ENCODE data around the gene UQCRC1.

DNA sequence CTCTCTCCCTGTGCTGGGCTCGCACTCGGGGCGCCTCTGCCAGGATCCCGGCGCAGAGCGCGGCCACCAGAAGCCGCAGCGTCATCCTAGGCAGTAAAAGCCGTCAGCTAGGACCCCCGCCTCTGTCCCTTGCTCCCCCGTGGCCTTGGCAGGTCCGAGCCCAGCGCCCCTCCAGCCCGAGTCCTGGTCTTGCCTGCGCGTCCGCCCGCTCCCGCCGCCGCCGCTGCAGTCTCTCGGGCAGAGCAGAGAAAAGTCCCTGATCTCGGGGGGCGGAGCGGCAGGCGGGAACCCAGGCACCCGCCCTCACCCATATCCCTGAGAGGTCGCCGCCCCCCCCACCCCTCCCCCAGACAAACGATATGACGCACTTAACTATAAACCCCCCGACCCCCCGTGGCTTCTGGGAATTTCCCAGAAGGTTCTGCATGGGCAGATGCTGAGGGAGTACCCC lies 14.3 kb downstream of the UQCRC1 start, which contains the start of gene COL7A1:
- TF ChIP-seq, protein P1, sequence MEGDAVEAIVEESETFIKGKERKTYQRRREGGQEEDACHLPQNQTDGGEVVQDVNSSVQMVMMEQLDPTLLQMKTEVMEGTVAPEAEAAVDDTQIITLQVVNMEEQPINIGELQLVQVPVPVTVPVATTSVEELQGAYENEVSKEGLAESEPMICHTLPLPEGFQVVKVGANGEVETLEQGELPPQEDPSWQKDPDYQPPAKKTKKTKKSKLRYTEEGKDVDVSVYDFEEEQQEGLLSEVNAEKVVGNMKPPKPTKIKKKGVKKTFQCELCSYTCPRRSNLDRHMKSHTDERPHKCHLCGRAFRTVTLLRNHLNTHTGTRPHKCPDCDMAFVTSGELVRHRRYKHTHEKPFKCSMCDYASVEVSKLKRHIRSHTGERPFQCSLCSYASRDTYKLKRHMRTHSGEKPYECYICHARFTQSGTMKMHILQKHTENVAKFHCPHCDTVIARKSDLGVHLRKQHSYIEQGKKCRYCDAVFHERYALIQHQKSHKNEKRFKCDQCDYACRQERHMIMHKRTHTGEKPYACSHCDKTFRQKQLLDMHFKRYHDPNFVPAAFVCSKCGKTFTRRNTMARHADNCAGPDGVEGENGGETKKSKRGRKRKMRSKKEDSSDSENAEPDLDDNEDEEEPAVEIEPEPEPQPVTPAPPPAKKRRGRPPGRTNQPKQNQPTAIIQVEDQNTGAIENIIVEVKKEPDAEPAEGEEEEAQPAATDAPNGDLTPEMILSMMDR (IDR thresholded peaks at IDR 0.05): no peak
- TF ChIP-seq POLR2A (IDR thresholded peaks at IDR 0.05): no peak
